Activated CD4-positive, alpha-beta T cell treated with anti-CD3 and anti-CD28 coated beads, Interleukin-2, amount 50 U/mL, for 48 hours (primary cell): ENCODE measurements around the gene AGBL5.
"Not testable (repeated sequence)": the region's sequence is repeated elsewhere in the genome, so short reads cannot be mapped to it uniquely, and the experiment has no call there.

Experiments
- DNase-seq, 2 experiments: peaks; one replicate each; pipeline ENCODE4 v3.0.0-alpha.2; 2020

AGBL5 gene

GRCh38 chr2:27054721-27055120 is 3.3 kb downstream of the AGBL5 start:
- DNase-seq: no peak

DNA sequence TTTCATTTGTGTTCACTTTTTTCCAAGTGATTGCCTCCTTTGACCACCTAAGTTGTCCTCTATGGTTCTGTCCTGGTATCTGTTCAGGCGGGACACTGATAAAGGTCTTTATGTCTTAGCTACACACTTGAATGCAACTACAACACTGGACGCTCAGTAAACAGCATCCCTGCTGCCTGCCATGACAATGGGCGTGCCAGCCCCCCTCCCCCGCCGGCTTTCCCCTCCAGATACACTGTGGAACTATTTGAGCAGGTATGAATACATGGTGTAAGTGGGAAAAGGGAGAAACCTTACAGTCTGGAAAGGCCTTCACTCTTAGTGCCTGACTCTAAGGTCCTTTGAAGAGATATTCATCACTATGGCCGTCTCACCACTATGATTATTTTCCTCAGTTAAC is 5.7 kb downstream of the AGBL5 start:
- DNase-seq: no peak

- DNase-seq: no peak
Observed at GRCh38 chr2:27058210-27058609, 6.7 kb downstream of the AGBL5 start.

- DNase-seq: no peak
Observed at GRCh38 chr2:27059141-27059820, 7.8 kb downstream of the AGBL5 start.

DNA sequence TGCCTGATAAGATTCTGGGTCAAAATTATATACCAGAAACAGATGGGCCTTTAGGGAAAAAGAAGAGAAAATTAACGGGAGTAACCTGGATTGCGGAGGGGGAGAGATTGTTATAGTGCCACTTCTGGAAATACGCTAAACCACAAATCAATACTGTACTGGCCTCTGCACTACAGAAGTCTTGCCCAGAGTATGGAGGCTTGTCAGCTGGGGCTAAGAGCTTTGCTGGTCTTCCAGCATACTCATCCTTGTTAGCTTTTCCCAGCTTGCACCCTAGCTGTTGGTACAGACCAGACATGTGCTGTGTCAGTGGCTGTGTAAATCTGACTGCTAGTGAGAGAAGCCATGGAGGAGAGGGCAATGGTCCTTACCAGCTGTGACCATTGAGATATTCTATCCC is 8.9 kb downstream of the AGBL5 start:
- no peak for DNase-seq

DNA sequence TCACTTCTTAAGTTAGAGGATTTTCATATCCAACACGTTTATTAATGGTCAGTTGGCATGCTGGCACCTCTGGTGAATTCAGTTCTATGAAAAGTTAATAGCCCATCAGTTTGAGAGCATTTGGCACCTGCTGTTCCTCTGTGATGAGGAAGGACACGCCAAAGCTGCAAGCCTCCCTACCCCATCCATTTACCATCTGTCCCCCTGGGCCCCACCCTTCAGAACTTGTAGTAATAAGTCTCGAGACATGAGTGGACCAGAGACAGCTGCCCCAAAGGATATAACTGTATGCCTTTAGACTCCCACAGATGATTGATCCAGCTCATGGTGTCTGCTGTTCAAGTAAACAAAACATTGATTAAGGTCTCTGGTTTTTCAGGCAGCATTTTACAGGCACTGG is 13.7 kb downstream of the AGBL5 start:
- DNase-seq: no peak

- no peak for DNase-seq
Observed at GRCh38 chr2:27067385-27067784, 15.9 kb downstream of the AGBL5 start.

DNA sequence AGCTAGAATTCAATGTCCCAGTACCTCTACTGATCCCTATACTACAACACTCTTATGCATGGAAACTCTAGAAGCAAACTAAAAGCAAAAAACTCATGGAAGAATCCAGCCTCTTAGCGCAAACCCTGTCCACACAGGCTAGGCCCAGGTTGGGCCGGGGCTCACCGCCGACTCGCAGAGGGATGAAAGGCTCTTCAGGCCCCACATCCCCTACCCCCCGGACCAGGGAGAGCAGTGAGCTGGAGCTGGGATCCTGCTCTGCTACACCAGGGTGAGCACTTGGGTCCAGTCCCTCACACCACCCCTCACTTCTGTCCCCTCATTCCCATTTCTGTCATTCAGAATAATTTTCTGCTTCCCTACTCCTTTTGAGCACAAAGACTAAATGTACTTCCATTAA is 18.0 kb downstream of the AGBL5 start:
- DNase-seq: no peak

GRCh38 chr2:27069961-27070618 is 18.6 kb downstream of the AGBL5 start:
- no peak for DNase-seq

DNA sequence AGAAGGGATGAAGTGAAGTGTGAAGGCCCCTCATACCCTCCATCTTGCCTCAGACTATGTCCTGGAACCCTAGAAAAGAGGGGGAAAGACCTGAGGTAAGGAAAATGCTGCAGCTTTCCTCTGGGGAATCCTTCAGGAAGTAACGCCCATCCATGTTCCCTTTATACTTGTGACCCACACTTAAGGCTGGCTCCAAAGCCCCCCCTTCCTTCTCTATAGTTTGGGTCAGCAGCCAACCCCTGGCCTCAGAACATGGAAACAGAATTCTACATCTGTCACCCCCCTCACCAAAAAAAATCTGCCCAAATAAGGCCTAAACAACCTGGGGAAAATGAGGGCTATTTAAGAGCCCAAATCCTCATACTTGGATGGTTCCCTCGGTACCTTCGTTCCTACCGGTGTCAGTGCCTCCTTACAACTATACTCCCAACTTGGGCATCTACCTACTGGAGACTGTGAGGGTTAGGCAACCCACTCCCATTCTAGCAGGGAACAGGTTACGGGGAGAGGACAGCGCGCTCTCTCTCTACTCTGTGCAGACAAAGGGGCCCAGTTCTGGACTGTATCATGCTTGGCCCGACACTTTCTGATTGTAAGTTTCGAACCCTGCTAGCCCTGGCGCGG is 19.3 kb downstream of the AGBL5 start:
- DNase-seq: no peak

DNA sequence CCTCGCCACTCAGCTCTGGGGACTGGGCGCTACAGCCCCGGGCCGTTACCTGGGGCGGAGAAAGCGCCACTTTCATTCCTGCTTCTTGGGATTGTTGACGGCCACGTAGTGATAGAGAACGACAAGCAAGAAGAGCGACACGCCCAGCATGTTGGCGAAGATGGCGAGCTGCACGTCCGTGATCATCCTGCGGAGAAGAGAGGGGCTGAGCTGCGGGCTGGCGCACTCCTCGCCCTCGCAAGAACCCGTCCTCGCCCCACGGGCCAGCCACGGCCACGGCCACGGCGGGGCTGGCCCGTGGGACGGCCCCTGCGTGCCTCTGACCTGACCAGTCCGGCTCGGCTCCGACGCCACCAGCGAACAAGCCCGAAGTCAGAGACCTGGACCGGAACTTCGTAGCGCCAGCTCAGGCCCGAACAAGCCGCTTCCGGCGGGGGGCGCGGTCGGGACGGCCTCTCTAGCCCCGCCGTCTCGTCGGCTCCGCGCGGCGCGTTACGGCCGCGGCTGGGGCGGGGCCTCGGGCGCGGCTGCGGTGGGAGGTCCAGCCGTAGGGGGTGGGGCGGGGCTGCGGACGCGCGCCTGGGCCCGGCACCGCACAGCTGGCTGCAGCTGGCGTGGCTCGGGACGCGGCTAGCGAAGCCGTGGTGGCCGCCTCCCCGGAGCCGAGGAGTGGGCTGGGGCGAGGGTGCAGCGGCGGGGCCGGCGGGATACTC is 20.0 kb downstream of the AGBL5 start, which contains the start of gene OST4:
Gene OST4 (minus strand): TSS at position 378 of the 713 bp plus-strand sequence.
- peak; percentile 90 to 92 for DNase-seq

DNA sequence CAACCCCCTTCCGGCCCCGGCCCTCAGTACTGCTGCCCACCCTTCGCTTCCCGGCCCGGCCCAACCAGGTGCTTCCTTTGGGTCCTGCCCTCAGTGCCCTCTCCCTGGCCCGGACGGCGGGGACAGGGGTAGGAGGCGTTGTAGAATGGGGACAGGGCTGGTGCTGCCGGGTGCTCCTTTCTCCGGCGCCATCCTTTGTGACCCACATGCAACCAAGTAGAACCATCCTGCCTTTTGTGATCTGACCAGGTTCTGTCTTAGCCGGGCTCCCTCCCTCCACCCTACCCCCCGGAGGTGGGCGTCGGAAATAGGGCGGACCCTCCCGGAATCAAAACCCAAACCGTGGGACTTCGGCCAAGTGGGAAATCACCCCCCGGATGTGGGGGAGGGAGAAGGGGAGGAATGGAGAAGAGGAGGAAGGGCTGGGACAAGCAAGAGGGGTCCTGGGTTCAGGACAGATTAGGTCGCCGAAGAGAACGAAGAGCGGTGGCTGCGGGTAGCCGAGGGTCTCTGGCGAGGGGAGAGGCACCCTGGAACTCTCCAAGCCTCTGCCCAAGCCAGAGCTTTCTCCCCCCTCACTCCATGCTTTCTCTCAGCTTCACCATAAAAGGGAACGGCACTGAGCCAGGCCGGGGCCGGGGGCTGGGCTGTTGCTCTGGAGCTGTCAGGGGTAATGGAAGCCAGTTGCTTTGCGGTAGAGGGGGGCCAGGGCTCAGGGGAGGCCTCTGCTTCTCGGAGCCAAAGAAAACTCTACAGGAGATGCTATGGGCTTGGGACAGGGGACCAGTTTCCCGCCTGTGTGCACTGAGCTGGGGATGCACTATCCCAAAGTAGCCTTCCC is 20.7 kb downstream of the AGBL5 start:
- DNase-seq: peak; percentile 63 to 75

DNA sequence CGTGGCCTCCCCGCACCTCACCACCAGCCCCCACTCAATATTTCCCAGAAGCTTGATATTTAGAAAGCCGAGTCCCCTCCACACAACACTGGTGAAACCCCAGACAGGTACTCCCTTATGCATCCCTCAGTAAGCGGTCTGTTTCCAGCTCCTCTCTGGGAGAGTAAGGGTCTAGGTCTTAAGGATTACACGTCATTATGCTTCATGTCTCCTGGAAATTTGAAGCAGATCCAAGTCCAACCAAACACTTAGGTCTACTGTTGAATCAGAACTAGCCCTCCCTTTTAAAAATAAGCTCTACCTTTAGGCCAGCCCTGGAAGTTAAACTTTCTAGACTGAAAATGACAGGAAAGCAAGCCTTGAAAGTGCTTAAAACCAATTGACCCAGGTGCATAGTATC is 21.5 kb downstream of the AGBL5 start:
- DNase-seq: no peak

GRCh38 chr2:27073782-27074181 is 22.3 kb downstream of the AGBL5 start:
- no peak for DNase-seq

DNA sequence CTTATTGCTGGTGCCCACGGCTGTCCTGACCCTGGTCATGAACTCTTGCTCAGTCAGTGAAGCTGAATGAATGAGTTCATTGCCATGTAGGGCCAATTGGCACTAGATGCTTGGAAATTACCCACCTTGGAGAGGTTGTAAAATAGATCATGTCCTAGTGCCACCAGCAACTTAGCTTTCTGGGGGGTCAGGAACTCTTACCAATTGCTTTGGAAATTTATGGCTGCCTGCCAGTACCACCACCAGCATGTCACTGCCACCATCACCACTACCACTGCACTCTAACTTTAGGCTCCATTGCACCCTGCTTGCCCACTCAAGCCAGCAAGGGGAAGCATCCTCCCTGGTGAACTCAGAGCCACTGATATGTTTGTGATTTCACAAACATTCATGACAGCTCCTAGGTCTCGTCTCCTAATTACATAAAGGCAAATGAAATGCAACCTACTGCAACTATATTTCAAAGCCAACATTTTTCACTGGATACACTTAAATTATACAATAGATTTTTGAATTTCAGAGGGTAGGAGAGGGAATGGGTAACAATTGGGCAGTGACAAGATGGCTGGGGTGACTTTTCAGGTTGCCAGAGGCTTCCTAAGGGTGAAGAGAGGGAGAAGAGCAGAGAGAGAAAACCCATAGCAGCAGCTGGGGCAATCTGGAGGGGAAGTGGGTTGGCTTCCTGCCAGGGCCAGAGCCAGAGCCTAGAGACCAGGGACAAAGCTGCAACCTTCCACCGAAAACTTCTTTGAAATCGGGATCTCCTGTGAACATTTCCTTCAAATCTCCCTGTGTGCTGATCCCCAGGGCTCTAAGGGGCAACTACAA is 23.5 kb downstream of the AGBL5 start:
- peak; percentile 45 for DNase-seq

DNA sequence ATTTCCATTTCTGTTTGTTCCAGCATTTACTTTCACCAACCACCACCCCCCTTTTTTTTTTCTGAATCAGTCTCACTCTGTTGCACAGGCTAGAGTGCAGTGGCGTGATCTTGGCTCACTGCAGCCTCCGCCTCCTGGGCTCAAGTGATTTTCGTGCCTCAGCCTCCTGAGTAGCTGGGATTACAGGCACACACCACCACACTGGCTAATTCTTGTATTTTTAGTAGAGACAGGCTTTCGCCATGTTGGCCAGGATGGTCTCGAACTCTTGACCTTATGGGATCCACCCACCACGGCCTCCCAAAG is 24.1 kb downstream of the AGBL5 start:
- not testable (repeated sequence) for DNase-seq

GRCh38 chr2:27076323-27076722 is 24.9 kb downstream of the AGBL5 start:
- no peak for DNase-seq

- no peak for DNase-seq
Observed at GRCh38 chr2:27077231-27077630, 25.8 kb downstream of the AGBL5 start.

DNA sequence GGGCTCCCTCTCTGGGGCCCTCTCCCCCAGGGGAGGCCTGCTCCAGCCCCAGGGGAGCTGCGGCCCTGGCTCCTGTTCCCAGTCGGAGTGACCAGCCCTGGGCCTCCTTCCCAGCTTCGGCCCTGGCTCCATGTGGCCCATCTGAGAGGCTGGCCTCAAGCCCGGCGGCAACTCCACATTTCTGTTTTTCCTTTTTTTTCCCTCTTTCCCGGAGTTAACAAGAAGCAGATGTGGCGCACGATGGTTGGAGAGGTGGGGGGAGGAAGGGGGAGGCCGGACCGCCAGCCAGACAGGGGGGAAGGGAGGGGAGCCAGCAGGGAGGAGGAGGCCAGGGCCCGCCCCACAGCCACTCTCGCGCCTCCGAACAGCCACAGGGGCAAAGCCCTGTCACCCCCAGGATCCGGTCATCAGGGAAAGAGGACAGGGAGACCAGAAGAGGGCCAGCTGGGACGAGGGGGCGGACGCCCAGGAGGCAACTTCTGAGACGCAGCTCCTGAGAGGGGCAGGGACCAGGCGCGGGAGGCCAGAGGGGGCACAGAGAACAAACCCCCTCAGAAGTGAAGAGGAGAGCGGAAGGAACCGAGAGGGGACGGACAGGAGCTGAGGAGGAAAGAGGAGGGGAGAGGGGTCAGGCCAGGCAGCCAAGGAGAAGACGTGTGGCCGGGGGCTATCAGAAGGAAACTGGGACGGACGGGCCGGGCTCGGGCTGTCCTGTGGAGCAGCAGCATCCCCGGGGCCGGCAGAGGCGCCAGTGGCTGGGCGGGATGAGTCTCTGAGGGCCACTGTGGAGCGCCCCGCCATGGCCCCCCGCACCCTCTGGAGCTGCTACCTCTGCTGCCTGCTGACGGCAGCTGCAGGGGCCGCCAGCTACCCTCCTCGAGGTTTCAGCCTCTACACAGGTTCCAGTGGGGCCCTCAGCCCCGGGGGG is 27.1 kb downstream of the AGBL5 start, which contains the start of gene EMILIN1:
Gene EMILIN1 (plus strand): TSS at position 349 of the 928 bp plus-strand sequence. CDS start 451 bp downstream, at position 800.
- DNase-seq: no peak
